ENCODE results near the gene HMCN2.

The HMCN2 gene

DNA sequence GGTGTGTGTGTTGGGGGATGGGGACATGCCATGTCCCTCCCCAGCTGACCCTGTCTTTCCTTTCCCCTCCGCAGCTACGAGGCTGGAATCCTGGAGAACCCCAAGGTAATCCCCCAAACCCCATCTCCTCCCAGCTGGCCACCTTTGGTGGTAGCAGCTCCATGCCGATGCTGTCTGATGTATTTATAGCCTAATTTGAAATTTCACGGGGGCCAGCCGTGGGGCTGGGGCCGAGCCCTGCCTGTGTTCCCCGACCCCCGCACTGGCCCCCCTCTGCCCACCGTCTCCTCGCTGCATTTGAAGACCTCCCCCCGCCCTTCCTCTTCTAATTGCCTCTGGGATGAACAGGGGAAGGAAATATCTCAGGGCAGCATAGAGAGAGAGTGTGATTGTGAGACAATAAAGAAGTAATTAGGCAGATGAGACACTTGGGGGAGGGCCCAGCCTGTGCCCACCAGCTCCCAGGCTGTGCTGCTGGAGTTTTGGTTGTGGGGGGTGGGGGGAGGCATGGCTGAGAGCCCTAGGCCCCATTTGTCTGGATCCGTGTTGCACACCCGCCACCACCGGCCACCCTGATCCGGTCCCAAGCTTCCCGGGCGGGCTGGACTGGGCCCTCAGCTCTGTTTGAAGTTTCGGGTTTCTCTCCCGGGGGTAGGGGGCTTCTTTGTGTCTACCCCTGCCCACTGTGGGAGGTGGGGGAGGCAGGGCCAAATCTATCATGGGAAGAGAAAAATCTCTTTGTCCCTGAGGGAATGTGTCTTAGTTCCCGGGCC, 206.0 kb downstream of the HMCN2 start:
- no peak for DNase-seq (ENCODE audit: low read depth)

DNA sequence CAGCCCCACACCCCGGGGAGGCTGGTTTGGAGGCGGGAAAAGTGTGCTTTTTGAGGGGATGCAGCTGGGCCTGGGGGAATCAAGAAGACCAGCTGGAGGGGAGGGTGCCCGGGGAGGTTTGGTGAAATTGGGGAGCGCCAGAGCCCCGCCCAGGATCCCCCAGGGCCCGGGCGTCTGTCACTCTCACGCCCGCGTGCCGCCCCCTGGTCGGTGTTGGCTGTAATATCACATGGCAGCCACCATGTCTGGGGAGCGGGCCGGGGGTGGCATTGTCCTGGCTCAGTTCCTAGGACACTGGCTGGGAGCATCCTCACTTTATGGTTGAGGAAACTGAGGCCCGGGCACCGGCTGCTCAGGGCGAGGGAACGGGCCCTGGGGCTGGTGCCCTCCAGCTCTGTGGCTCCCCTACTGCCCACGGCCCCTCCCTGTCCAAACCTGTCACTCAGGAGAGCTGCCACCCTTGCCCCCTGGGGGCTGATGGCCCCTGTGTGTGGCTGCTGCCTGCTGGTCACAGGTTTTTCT, 206.7 kb downstream of the HMCN2 start:
- no peak for DNase-seq (ENCODE audit: low read depth)

DNA sequence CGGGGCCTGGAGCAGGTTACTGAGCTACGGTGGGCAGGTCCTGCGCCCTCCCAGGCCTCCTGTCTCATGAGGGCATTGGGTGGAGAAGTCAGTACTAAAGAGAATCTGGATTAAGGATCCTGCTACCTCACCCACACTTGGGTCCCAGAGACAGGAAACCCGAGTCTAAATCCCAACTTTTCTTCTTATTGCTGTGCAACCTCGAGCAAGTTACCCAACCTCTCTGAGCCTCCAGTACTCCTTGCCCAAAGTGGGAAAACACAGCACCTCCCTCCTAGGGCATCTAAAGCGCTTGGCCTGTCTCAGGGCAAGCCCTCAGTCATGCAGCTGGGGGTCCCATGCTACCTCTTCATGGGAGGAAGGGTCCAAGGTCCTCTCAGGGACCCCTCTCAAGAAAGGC, 207.4 kb downstream of the HMCN2 start:
- no peak for DNase-seq (ENCODE audit: low read depth)

DNA sequence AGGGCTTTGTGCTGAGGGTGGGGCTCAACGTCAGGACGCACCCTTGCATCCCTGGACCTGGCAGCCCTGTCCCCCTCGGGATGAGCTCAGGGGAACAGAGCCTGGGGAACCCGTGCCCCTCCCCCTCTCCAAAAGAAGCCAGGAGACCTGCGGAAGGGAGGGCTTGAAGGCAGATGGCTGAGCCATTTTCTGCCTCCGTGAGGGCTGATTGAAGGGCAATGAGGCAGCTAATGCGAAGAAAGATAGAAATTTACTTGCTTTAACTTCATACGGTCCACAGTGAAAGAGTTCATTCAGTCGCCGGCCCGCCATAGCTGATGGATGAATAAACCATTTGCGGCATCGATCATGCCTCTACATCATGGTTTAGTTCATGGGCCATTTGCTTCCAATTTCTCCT, 208.0 kb downstream of the HMCN2 start:
- no peak for DNase-seq (ENCODE audit: low read depth)

DNA sequence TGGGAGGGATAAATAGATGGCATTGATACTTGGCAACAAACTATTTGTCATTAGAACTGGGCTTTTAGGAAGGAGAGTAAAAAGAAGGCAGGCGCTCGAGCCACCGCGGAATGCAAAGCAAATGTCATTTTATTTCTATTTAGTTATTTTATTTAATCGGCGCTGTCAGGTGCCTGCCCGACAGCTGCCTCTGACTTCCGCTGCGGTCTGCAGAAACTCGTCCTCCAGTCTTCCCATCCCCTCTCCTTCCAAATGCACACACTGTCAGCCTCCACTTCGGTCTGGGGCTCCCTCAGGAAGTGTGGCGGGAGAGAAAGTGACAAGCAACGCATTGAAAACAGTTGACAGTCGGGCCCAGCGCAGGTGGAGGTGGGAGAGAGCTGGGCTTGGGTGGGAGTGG, 208.5 kb downstream of the HMCN2 start:
- DNase-seq (ENCODE audit: low read depth) = no peak

DNA sequence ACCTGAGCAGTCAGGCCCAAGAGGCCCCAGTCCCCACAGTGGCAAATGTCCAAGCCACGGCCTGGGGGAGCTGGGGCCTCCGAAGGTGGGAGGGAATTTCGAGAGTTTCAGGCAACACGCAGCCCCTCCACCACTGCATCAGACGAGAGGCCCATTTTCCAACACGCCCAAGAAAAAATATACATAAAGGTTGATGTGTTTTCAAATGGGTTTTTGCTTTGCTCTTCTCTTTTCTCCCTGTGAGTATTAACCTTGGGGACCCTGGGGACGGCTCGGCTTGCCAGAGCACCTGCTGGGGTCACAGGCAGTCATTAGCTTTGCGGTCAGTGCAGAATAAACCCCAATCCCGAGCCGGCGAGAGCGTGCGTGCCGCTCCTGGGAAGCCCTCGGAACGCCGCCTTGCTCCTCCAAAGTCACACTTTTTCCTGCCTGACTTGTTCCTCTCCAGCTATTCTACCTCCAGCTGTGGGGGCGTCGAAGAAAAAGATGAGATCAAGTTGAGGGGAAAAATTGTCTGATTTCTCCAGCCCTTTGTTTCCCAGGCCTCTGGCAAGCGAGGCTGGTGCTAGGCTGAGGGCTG, 210.7 kb downstream of the HMCN2 start:
- no peak for DNase-seq (ENCODE audit: low read depth)

DNA sequence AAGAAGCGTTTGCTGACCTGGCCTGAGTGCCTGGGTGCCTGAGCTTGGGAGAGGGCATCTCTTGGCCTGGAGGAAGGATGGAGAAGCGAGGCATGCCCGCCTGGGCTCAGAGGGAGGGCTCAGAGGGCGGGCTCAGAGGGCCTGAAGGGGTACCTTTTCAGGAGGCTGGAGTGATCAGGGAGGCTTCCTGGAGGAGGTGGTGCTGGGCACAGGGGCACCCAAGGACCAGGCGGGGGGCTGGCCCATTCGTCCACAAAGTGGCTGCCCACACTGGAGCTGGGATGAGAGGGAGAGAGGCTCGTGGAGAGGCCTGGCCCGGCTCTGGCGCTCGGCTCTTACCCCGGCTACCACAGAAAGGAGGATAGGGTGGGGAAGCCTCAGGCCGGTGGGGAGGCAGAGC, 212.0 kb downstream of the HMCN2 start:
- DNase-seq (ENCODE audit: low read depth) = no peak

DNA sequence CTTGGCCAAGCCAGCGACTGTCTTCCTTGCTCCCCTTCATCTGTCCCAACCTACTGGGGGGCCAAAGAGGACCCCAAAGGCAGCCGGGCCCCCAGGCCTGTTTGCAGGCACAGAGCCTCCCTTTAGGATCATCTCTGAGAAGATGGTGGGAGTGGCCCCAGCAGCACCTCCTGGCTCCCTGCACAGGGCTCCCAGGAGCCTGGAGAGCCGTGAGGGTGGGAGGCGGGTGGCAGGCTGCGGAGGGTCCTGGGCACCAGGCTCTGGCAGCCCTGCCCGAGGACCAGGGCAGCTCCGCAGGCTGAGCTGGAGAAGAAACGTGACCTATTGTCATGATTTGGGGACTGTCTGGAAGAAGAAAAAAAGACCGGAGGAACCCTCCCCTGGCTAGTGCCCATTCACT, 212.6 kb downstream of the HMCN2 start:
- no peak for DNase-seq (ENCODE audit: low read depth)

DNA sequence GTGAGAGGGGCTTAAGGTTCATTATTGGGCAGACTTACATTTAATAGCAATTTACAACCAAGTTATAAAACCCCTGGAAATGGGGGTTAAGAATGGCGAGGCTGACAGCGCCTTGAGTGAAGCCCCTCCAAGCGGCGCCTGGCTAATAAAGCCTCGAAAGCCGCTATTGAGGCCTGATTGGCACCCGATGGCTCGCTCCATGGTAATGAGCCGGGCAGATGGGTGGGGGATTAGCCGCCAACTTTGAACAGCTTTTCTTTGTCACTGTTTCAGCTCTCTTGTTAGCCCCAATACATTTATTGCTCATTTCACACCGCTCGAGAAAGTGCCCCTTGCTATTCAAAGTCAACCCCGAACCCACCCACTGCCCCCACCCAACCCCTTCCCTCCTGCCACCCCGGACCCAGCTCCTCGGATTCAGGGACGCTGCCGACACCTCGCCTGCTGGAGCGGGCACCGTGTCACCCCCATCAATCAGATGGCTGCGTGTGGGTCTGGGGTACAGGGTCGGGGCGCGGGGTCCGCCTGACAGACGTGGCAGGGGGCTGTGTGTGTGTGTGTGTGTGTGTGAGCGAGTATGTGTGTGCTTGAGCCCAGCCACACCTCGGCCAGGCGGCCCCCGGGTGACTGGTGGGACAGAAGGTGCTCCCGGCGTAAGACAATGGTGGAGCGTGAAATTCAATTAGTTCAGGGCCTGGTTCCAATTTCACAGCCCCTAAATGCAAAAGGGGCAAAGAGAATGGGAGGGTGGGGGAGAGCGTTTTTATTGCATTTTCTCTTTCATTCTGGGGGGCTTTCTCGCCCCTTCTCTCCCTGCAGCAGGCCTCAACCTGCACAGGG, 213.4 kb downstream of the HMCN2 start:
- DNase-seq (ENCODE audit: low read depth) = no peak

DNA sequence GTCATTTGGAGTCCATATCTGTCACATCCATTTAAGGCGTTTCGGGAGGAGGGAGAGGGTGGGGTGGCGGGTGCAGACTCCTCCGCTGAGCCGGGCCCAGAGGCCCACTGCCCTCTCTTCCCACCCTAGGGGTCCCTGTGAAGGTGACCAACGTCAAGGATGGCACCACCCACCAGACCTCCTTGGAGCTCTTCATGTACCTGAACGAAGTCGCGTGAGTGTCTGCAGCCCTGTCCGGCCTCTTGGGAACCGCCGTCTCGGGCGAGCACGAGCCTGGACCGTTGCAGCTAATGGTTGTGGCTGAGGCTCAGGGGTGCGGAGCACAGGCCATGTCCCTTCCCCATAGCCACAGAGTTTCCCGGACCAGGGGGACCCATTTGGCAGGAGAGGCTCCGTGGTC, 214.0 kb downstream of the HMCN2 start:
- DNase-seq (ENCODE audit: low read depth) = no peak

DNA sequence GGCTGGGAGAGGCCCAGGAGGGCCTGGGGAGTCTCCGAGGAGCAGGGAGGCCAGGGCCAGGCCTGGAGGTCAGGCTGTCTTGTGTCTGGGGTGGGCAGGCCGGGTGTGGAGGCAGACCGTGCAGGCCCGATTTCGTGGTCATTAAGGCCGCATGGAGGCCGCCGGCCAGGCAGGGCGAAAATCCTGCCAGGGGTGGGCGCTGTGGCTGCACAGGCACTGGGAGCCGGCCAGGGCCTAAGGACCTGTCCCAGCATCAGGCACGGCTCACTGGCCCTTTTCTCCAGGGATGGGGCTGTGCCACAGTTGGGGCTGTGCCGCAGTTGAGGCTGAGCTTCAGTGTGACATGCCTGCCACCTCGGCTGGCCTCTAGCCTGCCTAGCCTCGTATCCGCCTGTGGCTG, 215.1 kb downstream of the HMCN2 start:
- no peak for DNase-seq (ENCODE audit: low read depth)

DNA sequence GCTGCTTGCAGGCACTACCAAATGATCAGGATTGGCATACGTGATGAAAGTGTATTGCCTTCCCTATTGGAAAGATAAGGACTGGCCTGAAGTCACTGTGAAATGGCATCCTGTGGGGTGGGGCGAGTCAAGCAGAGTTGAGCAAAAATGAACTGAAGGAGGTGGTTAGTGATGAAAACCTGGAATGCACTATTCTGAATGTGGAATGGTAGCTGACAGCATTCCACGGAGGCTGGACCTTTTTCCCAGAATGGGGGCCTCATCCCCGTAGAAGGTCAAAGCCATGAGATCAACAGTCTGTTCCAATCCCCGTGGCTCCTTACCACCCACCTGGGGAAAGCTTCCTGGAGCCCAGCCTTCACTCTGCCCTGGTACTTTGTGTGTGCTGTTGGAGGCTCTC, 216.9 kb downstream of the HMCN2 start:
- no peak for DNase-seq (ENCODE audit: low read depth)

DNA sequence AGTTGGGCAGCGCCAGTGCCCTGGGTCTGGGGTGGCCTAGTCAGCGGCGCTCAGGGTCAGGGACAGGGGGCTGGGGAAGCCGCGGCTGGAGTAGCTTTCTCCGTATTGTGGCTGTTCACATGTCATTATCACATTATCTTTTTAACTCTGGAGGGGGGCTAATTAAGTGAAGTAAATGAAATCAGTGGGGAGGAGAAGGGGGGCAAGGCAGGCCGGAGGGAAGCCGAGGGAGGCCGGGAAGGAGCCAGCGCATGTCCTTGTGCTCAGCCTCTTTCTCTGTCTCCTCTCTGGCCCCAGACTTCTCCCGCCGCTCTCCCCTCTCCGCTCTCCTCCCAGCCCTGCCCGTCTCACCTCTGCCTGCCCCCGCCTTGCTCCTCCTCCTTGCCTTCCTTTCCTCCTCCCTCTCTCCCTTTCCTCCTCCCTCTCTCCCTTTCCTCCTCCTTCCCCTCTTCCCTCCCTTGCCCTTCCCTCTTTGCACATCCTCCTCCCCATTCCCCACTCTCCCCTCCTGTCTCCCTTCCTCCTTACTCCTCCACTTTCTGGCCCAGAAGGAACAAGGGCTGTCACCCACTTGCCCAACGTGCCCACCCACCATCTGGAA, 217.9 kb downstream of the HMCN2 start:
- no peak for DNase-seq (ENCODE audit: low read depth)
